Activated CD4-positive, CD25-positive, alpha-beta regulatory T cell (primary cell): ENCODE data around the gene STUB1.

Source experiments
- DNase-seq, 4 experiments: peaks; one replicate each; lab custom pipeline; 2025; lab: John Stamatoyannopoulos, UW

The STUB1 gene

DNA sequence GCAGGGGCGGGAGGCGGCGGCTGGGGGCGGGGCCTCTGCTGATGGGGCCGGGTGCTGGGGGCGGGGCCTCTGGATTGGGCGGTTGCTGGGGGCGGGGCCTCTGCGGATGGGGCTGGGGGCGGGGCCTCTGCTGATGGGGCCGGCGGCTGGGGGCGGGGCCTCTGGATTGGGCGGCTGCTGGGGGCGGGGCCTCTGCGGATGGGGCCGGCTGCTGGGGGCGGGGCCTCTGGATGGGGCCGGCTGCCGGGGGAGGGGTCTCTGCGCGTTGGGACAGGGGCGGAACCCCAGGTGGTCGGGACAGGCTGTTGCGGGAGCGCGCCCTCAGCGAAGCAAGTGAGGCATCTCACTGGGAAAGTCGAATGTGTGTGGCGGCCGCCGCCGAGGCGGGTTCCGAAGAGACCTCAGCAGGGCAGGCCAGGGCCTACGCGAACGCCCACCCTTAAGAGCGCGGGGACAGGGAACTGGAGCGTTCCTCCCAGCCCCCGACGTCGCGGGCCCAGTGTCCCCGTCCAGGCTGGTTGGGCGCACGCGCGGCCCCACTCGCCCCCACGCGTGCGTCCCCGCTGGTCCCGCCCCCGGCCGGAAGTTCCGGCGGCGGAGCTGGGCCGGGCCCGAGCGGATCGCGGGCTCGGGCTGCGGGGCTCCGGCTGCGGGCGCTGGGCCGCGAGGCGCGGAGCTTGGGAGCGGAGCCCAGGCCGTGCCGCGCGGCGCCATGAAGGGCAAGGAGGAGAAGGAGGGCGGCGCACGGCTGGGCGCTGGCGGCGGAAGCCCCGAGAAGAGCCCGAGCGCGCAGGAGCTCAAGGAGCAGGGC is at the start of gene STUB1:
Gene STUB1, plus strand, starts transcription at position 597 of the 811 bp plus-strand sequence. Its CDS starts 116 bp downstream, at position 713.
- DNase-seq = peak; percentile 89 to 95 (median 94)

DNA sequence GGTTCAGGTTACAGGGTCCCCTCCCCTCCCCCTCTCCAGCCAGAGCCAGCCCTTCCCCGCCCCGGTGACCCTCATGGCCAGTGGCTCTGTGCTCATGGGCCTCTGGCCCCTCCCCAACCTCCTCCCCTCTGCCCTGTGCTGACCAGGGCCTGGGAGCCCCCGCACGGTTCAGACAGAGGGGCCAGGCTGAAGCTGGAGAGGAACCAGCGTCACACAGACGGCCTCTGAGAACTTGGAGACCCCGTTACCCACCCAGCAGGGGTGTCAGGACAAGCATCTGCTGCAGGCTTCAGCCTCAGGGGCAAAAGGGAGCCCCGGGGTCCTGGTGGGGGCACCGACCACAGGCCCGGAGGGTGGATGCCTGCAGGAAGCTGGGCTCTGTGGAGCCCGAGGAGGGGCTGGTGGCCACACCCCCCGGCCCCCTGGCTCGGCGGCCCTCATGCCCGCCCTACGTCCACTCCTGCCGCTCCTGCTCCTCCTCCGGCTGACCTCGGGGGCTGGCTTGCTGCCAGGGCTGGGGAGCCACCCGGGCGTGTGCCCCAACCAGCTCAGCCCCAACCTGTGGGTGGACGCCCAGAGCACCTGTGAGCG is 49.3 kb upstream of the STUB1 start, which contains the start of gene WFIKKN1:
Gene WFIKKN1, plus strand, starts transcription at position 171 of the 591 bp plus-strand sequence. Its CDS starts 269 bp downstream, at position 440.
- no peak for DNase-seq

DNA sequence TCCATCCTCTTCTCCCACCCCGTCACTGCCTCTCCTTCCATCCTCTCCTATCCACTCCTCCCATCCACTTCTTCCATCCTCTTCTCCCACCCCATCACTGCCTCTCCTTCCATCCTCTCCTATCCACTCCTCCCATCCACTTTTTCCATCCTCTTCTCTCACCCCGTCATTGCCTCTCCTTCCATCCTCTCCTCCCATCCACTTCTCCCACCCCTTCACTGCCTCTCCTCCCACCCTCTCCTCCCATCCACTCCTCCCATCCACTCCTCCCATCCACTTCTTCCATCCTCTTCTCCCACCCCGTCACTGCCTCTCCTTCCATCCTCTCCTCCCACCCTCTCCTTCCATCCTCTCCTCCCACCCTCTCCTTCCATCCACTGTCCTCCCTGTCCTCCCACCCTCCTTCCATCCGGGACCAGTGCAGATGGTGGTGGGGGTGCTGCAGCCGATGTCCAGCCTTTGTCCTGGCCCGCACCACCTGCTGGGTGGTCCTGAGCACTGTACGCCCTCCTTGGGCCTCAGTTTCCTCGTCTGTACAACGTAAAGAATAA is 48.3 kb upstream of the STUB1 start:
- no peak for DNase-seq

DNA sequence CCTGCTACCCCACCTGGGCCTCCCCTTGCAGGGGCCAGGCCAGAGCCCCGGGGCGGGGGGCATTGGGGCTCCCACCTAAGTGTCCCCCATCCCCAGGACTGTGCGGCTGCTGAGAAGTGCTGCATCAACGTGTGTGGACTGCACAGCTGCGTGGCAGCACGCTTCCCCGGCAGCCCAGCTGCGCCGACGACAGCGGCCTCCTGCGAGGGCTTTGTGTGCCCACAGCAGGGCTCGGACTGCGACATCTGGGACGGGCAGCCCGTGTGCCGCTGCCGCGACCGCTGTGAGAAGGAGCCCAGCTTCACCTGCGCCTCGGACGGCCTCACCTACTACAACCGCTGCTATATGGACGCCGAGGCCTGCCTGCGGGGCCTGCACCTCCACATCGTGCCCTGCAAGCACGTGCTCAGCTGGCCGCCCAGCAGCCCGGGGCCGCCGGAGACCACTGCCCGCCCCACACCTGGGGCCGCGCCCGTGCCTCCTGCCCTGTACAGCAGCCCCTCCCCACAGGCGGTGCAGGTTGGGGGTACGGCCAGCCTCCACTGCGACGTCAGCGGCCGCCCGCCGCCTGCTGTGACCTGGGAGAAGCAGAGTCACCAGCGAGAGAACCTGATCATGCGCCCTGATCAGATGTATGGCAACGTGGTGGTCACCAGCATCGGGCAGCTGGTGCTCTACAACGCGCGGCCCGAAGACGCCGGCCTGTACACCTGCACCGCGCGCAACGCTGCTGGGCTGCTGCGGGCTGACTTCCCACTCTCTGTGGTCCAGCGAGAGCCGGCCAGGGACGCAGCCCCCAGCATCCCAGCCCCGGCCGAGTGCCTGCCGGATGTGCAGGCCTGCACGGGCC is 47.5 kb upstream of the STUB1 start:
- DNase-seq = no peak

DNA sequence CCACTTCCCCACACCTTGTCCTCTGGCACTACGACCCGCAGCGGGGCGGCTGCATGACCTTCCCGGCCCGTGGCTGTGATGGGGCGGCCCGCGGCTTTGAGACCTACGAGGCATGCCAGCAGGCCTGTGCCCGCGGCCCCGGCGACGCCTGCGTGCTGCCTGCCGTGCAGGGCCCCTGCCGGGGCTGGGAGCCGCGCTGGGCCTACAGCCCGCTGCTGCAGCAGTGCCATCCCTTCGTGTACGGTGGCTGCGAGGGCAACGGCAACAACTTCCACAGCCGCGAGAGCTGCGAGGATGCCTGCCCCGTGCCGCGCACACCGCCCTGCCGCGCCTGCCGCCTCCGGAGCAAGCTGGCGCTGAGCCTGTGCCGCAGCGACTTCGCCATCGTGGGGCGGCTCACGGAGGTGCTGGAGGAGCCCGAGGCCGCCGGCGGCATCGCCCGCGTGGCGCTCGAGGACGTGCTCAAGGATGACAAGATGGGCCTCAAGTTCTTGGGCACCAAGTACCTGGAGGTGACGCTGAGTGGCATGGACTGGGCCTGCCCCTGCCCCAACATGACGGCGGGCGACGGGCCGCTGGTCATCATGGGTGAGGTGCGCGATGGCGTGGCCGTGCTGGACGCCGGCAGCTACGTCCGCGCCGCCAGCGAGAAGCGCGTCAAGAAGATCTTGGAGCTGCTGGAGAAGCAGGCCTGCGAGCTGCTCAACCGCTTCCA is 46.7 kb upstream of the STUB1 start:
- DNase-seq = no peak

DNA sequence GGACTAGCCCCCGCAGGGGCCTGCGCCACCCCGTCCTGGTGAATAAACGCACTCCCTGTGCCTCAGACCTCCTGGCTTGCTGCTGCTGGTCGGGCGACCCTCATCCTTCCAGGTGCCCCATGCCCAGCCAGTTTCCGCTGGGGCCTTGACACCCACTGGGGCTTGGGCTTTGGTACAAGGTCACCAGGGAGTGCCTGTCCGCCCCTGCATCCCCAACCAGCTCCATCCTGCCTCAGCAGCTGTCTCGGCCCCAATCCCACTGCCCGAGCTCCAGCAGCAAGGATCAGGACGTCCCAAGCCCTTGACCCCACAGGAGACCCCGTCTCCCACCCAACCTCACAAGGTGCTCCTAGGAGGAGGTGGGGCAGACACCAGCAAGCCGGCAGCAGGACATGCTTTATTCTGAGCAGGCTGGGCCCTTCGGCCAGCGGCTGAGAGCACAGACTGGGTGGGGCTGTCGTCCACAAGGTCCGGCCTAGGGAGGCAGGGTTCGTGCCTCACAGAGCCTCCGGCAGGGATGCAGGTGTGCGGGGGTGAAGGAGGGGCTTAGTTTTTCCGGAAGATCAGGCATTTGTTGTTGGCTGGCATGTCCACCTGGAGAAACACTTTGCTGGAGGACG is 46.0 kb upstream of the STUB1 start:
- DNase-seq = no peak

DNA sequence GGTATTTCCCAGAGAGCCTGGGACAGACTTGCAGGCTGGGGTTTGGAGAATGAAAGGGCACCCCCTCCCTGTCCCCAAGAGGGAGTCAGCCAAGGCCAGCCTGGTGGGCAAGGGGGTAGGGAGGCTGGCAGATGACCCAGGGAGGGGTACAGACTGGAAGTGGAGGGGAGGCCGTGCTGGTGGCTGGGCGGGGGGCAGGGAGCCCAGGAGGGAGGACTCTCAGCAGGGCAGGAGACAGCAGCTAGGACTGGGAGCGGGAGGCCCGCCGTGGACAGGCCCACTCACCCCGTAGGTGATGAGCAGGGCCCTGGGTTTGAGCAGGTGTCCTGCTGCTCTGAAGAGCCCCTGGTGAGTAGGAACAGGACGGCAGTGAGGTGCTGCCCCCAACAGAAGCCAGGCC is 45.2 kb upstream of the STUB1 start:
- DNase-seq = no peak

DNA sequence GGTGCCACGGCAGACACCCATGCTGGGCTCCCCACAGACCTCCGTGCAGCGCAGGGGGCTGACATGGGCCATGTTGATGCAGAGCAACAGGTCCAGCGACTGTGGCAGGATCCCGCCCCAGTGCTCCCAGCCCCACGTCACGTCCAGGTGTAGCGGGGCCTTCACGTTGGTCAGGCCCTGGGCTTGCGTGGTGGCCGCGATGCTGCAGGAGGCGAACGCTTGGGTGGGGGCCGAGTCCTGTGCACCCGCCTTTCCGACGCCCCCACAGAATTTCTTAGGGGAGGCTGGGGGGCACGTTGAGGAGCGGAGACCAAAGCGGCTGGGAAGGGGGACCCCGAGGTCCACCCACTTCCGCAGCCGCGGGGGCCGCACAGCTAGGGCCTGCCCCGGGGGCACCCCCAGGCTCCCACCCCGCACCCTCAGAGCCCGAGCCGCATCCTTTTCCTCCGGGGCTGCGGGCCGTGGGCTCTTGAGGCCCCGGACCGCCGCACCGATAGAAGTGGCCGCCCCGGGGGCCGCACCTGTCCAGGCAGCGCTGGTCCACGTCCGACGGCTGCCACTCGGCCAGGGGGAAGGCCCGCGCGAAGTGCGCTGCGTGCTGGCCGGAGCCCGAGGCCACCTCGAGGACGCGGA is 44.5 kb upstream of the STUB1 start:
- peak in 1 of 4 experiments; percentile 23 for DNase-seq

DNA sequence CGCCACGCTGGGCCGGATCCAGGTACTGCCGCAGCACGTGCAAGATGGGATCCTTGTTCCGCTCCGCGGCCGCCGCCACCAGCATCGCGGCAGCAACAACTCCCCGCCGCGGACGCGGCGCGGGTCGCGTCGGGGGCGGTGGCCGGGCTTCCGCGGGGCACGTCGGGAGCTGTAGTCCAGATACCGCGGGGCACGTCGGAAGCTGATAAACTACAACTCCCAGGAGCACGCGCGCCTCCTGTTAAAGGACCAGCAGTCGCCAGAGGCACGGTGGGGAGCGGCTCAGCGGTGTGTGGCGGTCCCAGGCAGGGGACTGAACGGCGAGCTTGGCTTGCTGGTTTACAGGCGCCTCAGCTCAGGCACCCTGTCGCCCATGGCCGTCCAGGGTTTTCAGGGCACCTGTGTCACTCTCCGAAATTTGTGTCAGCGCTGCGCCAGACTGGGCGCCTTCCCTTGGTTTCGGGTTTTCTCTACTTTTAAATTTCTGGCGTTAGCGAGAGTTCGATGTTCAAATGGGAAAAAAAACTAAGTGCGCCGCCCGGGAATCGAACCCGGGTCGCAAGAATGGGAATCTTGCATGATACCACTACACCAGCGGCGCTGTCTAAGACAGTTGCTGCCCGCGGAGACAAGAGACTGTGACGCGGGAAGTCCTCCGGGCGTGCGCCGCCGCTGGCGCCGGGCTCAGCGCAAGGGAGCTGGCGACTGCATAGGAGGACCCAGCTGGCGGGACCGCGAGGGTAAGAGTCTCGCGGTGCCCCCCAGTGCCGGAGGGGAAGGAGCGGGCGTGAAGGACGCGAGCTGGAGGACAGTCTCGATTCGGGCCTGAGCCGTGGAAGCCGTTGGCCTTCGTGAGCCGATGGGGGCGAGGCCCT is 43.8 kb upstream of the STUB1 start, which contains the start of gene METTL26:
Gene METTL26, minus strand, starts transcription at position 100 of the 875 bp plus-strand sequence. Its CDS starts 15 bp downstream, at position 85.
- DNase-seq = peak; percentile 83 to 89 (median 86)

DNA sequence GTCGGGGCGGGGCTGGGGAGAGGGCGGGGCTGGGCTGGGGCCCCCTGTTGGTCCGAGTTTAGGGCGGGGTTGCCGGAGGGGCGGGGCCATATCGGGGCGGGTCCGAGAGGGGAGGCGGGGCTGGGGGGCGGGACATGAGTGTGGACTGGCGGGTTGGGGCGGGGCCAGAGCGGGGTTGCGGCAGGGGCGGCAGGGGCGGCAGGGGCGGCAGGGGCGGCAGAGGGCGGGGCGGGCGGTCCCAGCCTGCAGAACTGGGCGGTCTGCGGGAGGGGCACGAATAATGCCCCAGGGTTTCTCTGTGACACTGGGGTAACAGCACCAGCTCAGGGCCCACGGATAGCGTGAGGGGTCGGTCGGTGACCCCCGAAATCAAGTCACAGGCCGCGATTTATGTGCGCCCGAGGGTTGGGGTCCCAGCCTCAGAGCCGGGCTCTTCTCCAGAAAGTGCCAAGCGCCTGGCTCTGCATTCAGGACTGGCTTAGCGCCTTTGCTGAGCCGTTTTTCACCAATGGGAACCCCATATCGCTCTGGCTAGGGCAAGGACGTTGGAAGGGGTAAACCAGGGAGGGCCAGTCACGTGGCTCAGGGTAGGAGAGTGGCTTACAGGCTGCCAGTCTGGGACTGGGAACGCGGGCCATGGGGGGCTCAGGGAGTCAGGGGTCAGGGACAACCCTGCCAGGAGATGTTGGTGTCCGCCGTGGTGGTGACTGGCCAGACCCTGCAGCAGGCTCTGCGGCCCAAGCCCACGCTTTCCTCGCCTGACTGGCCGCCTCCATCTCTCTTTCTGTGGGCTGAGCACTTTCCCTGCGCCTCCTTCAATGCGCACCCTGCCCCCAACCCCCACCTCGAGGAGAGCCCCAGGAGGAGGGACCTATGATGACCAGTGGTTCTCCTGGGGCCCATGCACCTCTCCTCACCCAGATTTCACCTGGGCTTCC is 42.9 kb upstream of the STUB1 start:
- peak; percentile 82 to 90 (median 87) for DNase-seq

DNA sequence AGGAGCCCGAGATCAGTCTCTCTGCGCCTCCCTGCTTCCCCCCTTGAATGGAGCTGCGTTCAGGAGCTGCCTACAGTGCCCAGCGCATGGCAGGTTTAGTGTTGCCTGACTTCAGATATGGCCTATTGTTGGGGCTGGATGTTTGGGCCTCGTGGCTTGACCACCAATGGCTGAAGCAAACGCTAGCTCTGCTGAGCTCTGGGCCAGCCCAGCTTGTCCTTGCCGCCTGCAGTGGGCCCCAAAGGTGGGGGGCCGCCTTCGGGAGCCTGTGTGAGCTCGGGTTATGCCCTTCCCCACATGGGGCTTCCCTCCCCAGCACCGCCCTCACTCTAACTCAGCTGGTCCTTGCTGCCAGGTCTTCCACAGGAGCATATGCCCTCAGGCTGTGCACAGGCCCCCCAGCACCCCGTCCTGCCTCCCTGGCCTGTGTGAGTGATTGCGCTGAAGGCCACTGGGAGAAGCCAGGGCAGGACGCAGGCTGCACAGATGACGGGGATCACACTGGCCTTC is 42.1 kb upstream of the STUB1 start:
- DNase-seq = no peak

DNA sequence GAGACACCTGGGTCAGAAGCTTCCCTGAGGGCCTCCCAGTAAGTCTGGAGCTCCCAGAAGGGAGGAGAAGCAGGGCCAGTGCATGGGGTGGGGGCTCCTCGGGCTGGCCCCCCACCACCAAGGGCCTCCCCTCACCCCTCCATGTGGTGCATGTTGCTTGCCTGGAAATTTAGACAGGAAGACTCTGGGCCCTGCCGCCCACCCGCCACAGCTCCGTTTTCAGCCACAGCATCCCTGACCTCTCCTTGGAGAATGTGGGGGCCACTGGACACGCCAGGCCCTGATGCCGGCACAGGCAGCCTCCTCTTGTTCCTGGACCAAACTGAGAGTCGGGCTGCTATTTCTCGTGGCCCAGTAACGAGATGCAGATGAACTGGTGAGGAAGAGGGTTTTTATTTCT is 41.4 kb upstream of the STUB1 start:
- no peak for DNase-seq

DNA sequence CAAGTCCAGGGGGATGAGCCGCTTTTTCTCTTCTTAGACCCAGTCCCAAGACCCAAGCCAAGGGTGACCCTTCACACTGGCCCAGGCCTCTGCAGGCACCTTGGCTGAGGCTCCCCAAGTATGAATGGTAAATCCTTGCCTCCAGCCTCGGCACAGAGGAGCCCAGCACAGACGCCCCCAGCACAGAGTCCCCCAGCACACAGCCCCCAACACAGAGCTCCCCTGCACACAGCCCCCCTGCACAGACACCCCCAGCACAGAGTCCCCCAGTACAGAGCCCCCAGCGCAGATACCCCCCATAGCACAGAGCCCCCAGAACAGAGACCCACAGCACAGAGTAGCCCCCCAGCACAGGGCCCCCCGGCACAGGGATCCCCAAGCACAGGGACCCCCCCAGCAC is 39.6 kb upstream of the STUB1 start:
- DNase-seq = no peak

DNA sequence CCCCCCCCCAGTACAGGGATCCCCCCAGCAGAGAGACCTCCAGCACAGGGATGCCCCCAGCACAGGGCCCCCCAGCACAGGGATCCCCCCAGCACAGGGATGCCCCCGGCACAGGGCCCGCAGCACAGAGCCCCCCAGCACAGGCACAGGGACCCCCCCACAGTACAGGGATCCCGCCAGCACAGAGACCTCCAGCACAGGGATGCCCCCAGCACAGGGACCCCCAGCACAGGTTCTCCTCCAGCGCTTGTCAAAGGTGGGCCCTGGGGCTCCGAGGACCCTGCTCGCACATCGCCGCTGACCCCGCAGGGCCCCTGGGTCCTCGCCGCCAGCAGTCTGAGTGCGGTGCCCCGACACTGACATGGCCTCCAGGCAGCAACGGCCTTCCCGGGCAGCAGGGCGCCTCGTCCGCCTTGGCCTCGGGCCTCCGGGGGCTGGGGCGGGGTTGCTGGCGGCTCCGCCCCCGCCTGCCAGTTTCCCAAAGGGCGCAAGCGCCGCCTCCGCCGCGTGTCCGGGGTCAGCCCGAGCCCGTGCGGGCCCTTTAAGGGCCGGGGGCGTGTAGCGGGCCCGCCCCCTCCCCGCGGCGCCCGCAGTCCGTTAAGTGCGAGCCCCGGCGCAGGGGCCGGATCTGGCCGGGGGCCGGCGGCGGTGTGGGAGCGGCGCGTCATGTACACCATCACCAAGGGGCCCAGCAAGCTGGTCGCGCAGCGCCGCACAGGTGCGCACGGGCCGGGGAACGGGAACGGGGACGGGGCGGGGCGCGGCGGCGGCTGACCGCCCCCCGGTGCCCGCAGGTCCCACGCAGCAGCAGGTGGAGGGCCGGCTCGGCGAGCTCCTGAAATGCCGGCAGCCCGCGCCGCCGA is 38.7 kb upstream of the STUB1 start, which contains the start of gene MCRIP2:
Gene MCRIP2, plus strand, starts transcription at position 503 of the 863 bp plus-strand sequence. Its CDS starts 164 bp downstream, at position 667.
- peak in 3 of 4 experiments; percentile 36 to 54 (median 44) for DNase-seq

DNA sequence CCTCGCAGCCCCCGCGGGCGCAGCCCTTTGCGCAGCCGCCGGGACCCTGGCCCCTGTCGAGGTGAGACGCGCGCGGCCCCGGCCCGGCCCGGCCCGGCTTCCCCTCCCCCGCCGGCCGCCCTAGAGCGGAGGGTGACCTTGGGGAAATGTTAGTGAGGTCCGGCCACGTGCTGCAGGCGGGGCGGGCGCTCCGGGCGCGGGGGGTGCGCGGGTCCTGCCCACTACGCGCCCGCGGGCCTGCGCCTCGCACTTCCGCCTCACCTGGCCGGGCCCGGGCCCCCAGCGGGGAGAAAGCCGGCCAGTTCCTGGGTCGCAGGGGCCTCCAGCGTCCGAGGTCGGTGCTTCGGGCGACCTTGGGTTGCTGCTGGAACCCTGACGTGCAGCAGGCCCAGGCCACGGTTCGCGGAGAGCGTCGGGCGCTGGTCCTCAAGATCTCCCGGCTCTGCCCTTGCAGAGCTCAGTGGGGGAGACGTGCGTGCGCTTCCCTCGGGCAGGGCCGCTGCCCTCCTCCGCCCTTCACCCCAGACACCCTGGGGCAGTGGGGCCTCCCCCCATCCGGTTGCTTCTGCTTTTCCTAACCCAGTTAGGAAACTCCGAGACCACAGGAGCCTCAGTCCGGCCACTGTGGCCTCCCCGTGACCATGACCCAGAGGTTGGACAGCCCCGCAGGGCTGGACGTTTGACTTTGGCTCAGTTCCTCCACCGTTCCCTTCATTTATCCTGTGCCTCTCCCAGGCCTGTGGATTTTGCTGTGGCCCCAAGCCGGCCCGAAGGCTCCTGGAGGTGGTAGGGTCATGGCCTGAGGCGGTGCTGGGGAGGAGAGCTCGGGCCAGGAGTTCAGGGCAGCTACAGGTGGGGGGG is 37.8 kb upstream of the STUB1 start:
- DNase-seq = no peak

DNA sequence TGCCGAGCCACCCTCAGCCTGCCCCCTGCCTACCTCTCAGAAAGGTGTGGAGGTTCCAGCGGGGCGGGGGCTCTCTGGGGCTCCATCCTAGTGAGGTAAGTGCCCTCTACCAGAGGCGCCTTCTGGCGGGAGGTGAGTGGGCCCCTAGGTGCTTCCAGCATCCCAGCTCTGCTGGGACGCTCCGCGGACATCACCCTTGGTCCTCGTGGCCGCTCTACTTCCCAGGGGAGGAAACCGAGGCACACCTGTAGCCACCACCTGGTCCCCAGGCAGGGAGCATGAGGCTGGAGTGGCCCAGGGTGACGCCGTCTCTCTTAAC is 37.2 kb upstream of the STUB1 start:
- no peak for DNase-seq
